Skin epidermis (tissue), 12 donors: Measurements from ENCODE around the gene MBD3.
"Not testable (repeated sequence)": the region's sequence is repeated elsewhere in the genome, so short reads cannot be mapped to it uniquely, and the experiment has no call there.

Experiments
- H3K27ac ChIP-seq, 21 experiments: fragments of 200-600 bp; sonication (generic) in 11 of 21; one replicate each; pipeline ENCODE4 v1.5.0; 2020; ENCODE audit warnings: mild to moderate bottlenecking in 3 of 21, inconsistent platforms in 2 of 21, moderate library complexity in 2 of 21
- H3K4me3 ChIP-seq, 7 experiments: fragments of 200-600 bp; sonication (generic) in 2 of 7; one replicate each; pipeline ENCODE4 v1.5.0; 2020; ENCODE audit warnings: inconsistent platforms in 2 of 7, mild to moderate bottlenecking in 2 of 7, moderate library complexity in 1 of 7

Gene MBD3

DNA sequence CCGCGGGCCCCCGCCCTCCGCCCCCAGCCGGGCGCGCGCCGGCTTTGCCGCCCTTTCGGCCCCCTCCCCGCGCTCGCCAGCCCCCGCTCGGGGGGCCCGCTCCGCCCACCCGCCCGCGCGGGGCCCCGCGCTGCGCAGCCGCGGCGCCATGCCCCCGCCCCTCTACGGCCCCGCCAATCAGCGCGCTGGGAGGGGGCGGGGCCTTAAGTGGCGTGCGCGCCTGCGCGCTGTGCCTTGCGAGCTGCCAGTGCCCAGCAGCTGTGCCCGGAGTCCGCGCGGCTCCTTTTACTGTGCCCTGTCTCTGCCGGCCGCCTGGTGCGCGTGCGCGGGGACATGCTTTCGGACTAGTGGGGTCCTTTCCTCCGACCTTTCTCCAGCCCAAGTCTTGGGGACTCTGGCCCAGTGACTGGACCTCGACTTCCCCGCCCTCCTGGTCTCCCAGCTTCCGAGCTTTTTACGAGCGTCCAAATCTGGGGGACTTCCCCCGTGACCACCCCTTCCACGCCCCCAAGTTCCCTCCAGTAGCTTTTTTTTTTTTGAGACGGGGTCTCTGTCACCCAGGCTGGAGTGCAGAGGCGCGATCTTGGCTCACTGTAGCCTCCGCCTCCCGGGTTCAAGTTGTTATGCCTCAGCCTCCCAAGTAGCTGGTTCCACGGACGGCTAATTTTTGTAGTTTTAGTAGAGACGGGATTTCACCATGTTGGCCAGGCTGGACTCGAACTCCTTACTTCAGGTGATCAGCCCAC is at the start of gene MBD3:
Gene MBD3, minus strand, starts transcription at position 111 of the 746 bp plus-strand sequence. CDS start 234 bp downstream, outside the sequence.
- H3K4me3 ChIP-seq = peak within 1 kb of the TSS; percentile 79 to 89 (median 83)
- H3K27ac ChIP-seq = peak within 1 kb of the TSS; percentile 82 to 99 (median 96)

GRCh38 chr19:1640893-1641448 is 48.3 kb upstream of the MBD3 start:
- H3K27ac ChIP-seq, H3K4me3 ChIP-seq: not testable (repeated sequence)

- Histone ChIP-seq H3K27ac (no peak overlapping the region), H3K4me3 (no peak overlapping the region)
These were observed 43.9 kb upstream of the MBD3 start for GRCh38 chr19:1636325-1637236.

GRCh38 chr19:1634938-1635243 is 42.2 kb upstream of the MBD3 start:
- no peak overlapping the region for H3K27ac ChIP-seq
- no peak overlapping the region for H3K4me3 ChIP-seq

DNA sequence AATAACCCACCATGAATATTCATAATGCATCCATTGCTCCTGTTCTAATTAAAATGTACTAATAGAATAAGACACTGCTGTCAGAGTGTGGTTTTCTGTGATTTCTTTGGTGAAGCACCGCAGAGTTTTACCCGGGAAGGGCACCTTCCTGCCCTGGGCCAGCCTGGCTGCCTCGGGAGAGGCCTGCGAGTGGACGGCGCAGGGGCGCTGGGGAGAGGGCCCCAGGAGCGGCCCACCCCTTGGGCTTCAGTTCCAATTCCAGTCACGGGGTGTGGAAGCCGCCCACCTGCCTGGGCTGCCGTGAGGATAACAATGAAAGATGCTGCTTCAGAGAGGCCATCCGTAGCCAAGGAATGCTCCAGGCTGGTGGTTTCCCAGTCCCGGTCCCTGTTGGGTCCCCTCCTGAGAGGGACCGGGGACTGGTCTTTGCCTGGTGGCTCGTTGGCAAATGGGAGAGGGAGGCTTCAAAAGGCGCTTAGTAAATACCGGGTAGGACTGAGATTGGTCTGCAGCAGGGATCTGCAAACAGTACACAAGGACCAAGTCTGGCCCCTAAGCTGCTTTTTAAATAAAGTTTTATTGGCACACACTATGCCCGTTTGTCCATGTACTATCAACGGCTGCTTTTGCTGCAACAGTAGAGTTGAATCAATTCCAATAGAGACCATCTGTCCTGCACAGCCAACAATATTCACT is 41.7 kb upstream of the MBD3 start:
- Histone ChIP-seq H3K4me3 (no peak overlapping the region), H3K27ac (no peak overlapping the region)

- Histone ChIP-seq H3K27ac (no peak overlapping the region), H3K4me3 (no peak overlapping the region)
These were observed 40.7 kb upstream of the MBD3 start for GRCh38 chr19:1633269-1633826.

DNA sequence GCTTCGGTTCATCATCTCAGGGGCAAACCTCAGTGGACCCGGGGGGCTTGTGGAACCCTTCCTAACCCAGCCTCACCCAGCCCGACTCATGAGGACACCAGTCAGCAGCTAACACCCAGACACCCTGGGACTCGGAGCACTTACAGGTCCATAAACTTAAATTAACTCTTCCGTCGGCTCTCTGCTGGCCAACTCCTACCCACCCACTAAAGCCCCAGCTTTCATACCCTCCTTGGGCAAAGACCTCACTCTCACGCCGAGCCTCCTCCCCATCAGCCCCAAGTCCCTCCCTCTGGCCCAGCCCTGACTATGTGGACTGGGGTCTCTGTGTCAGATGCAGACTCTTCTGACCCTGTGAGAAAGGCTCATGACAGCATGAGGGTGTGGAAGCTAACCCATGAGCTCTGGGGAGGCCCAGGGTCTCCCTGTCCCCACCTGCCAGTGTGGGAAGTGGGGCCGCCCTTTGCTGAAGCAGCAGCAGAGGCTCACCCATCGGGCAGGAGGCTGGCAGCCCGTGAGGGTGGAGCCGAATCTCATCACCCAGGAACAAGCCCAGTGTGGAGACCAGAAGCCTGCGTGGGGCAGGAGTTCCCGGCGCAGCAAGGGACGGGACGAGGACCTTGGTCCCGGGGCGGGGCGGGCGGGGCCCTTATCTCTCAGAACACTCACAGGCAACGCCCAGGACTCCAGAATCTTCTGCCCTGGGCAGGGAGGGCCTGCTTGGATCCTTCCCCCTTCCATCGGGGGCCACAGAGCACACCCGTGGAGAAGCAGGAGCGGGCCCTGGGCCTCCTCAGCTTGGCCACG is 40.0 kb upstream of the MBD3 start:
- H3K27ac ChIP-seq = no peak overlapping the region
- no peak overlapping the region for H3K4me3 ChIP-seq

DNA sequence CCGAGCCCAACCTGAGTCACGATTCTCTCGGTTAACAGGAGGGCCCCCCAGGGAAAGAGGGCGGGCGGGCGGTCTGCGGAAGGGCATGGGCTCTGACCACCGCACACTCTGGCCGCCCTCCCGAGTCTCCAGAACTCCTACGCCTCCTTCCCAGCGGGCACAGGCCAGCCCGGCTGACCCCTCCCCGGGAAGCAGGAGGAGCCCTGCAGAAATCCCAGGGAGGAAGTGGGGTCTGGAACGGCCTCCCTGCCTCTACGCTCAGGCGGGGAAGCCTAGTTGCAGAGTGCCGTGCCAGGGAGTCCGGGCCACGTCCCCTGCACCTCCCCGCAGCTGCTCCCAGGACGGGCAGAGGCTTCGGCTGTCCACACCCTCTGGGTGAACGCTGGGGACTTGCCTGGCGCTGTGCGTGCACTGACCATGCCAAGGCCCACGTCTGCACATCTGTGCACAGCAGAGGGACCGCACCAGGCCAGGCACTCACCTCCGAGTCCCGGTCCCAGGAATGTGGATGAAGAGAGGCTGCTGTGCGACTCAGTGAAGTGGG is 39.0 kb upstream of the MBD3 start:
- no peak overlapping the region for H3K27ac ChIP-seq
- H3K4me3 ChIP-seq = no peak overlapping the region

GRCh38 chr19:1630811-1631210 is 38.1 kb upstream of the MBD3 start:
- H3K27ac ChIP-seq = no peak overlapping the region

GRCh38 chr19:1630012-1630411 is 37.3 kb upstream of the MBD3 start:
- H3K27ac ChIP-seq = no peak overlapping the region
- H3K4me3 ChIP-seq = no peak overlapping the region

More at GRCh38 chr19:1630811-1631210, 38.1 kb upstream of the MBD3 start:
- H3K4me3 ChIP-seq = no peak overlapping the region

GRCh38 chr19:1629256-1629808 is 36.7 kb upstream of the MBD3 start:
- no peak overlapping the region for H3K4me3 ChIP-seq
- H3K27ac ChIP-seq = no peak overlapping the region

DNA sequence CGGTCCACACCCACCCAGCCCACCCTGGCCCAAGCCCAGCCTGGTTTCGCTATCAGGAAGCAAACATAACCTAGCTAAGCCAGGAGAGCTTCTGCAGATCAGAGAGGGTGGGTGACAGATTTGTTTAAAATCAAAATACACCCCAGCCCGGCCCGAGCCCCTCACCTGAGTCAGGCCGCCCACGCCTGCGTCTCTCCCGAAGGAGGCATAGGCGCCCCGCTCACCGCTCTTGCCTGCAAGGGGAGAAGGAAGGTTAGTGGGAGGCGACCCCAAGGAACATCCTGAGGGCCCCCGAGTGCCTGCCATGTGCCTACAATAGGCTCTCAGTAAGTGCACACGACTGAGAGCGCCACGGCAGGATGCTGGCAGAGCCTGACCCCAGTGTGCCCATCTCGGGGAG is 34.5 kb upstream of the MBD3 start:
- no peak overlapping the region for H3K4me3 ChIP-seq
- H3K27ac ChIP-seq = no peak overlapping the region

GRCh38 chr19:1626417-1627010 is 33.8 kb upstream of the MBD3 start:
- Histone ChIP-seq H3K27ac (no peak overlapping the region), H3K4me3 (no peak overlapping the region)

GRCh38 chr19:1624458-1624857 is 31.8 kb upstream of the MBD3 start:
- Histone ChIP-seq H3K4me3 (no peak overlapping the region), H3K27ac (no peak overlapping the region)

GRCh38 chr19:1622541-1622940 is 29.9 kb upstream of the MBD3 start:
- no peak overlapping the region for H3K27ac ChIP-seq
- no peak overlapping the region for H3K4me3 ChIP-seq

DNA sequence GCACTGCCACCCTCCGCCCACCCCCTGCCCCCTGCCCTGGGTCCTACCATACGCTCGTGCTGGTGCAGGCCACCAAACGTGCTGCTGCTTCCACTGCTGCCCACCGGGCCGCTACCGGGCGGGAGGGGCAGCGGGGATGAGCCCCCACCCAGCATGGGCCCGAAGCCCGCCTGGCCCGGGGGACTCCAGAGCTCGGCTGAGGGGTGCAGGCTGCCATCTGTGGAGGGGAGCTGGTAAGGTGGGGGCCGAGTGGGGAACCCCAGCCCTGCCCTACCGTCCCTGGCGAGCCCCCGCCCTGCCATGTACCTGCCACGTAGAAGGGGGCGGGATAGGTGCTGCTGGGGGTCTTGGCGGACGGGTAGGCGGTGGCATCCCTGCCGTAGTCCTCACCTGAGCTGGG is 29.3 kb upstream of the MBD3 start:
- no peak overlapping the region for H3K4me3 ChIP-seq

GRCh38 chr19:1621574-1621973 is 28.9 kb upstream of the MBD3 start:
- H3K4me3 ChIP-seq = no peak overlapping the region

More for the DNA sequence above, 29.3 kb upstream of the MBD3 start:
- no peak overlapping the region for H3K27ac ChIP-seq

GRCh38 chr19:1621021-1621420 is 28.4 kb upstream of the MBD3 start:
- no peak overlapping the region for H3K4me3 ChIP-seq
- no peak overlapping the region for H3K27ac ChIP-seq

More at GRCh38 chr19:1621574-1621973, 28.9 kb upstream of the MBD3 start:
- no peak overlapping the region for H3K27ac ChIP-seq
